Measurements from ENCODE around the gene RACGAP1. TPM values are rescaled to one million over a fixed set of nuclear protein-coding genes. Genes with fewer than 3 reads are reported as not detected.
A peak's percentile ranks its signal among the peaks of the same experiment; 100 is the strongest.

RACGAP1 gene
- total and polyA plus RNA-seq, 2 donors from 2014 or later = 5.0 to 7.7 TPM

DNA sequence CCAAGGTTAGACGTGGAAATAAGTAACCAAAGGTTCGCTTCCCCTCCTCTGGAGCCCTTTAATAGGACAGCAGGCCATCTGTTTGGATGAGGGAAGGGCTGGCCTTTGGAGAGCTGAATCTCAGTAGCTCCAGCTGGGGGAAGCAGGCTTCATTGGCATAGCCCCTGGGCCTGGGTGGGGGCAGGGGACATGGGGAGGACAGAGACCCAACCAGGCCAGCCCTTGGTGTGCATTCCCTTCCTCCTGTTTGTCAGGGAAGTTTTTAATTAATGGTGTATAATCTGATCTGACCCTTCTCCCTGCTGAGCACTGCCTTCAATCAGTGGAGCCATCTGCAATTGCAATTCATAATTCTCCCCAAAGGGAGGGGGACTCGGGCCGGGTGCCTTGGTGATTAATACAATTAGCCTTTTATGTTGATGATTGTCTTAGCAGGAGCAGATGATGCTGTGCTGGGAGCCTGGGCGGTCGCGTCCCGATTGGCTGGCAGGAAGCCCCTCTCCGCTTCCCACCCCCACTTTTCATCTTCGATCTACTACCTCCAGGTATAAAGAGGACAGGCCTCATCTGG is 46.2 kb downstream of the RACGAP1 start:
- no peaks in the 10 kb centered on the region for H3K27me3 ChIP-seq (ENCODE audit: control insufficient read depth, insufficient read depth, low read length)
- no peaks in the 10 kb centered on the region for H3K9me3 ChIP-seq (ENCODE audit: control insufficient read depth in 2 of 3, insufficient read depth in 1 of 3, low read length in 3 of 3)
- peak overlapping the region; percentile 41 to 43 for H3K27ac ChIP-seq (ENCODE audit: low read depth in 2 of 2, low read length in 2 of 2)
- H3K4me1 ChIP-seq (ENCODE audit: control insufficient read depth in 2 of 3, insufficient read depth in 2 of 3, low read depth in 1 of 3, low read length in 3 of 3) = peaks cover 0 to 25% (median 14%) of the 10 kb centered on the region in 3 donors
- H3K36me3 ChIP-seq (ENCODE audit: control insufficient read depth in 2 of 3, insufficient read depth in 3 of 3, low read length in 3 of 3) = no peaks in the 10 kb centered on the region
- FAIRE-seq = no peak
- no peak overlapping the region for H3K9ac ChIP-seq (ENCODE audit: low read length in 3 of 3)
- H3K4me3 ChIP-seq (ENCODE audit: low read length in 3 of 3) = no peak overlapping the region
- TF ChIP-seq, protein P1, sequence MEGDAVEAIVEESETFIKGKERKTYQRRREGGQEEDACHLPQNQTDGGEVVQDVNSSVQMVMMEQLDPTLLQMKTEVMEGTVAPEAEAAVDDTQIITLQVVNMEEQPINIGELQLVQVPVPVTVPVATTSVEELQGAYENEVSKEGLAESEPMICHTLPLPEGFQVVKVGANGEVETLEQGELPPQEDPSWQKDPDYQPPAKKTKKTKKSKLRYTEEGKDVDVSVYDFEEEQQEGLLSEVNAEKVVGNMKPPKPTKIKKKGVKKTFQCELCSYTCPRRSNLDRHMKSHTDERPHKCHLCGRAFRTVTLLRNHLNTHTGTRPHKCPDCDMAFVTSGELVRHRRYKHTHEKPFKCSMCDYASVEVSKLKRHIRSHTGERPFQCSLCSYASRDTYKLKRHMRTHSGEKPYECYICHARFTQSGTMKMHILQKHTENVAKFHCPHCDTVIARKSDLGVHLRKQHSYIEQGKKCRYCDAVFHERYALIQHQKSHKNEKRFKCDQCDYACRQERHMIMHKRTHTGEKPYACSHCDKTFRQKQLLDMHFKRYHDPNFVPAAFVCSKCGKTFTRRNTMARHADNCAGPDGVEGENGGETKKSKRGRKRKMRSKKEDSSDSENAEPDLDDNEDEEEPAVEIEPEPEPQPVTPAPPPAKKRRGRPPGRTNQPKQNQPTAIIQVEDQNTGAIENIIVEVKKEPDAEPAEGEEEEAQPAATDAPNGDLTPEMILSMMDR (IDR thresholded peaks at IDR 0.05; ENCODE audit: borderline replicate concordance, extremely low read depth, insufficient read depth) = no peak
- intact Hi-C loops (cut with DNase I) = no loop called here
- peak in 3 of 5 donors; percentile 49 to 72 (median 61) for DNase-seq

DNA sequence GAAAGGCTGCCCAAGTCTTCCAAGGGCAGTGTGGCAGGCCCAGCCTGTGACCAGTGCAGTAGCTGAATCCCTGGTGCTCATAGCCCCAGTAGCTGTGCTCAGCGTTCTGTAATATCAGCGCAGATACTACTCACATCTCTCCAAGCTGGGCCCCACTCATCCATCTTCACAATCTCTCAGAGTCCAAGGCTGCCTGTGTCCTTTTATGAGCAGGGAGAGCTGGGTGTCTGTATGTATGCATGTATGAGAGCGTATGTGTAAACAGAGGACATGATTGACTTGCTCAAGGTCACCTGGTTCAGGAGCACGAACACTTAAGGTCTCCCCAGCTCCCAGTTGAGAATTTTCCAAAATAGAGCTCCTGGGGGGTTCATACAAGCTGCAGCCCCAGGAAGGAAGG is 47.2 kb downstream of the RACGAP1 start:
- no peak overlapping the region for H3K4me3 ChIP-seq (ENCODE audit: low read length in 3 of 3)
- H3K36me3 ChIP-seq (ENCODE audit: control insufficient read depth in 2 of 3, insufficient read depth in 3 of 3, low read length in 3 of 3) = no peaks in the 10 kb centered on the region
- H3K9ac ChIP-seq (ENCODE audit: low read length in 3 of 3) = no peak overlapping the region
- intact Hi-C loops (cut with DNase I) = no loop called here
- no peaks in the 10 kb centered on the region for H3K9me3 ChIP-seq (ENCODE audit: control insufficient read depth in 2 of 3, insufficient read depth in 1 of 3, low read length in 3 of 3)
- FAIRE-seq (no peak), DNase-seq (no peak)
- no peak overlapping the region for H3K27ac ChIP-seq (ENCODE audit: low read depth in 2 of 2, low read length in 2 of 2)
- H3K27me3 ChIP-seq (ENCODE audit: control insufficient read depth, insufficient read depth, low read length) = no peaks in the 10 kb centered on the region
- TF ChIP-seq, protein P1 (IDR thresholded peaks at IDR 0.05; ENCODE audit: borderline replicate concordance, extremely low read depth, insufficient read depth) = no peak
- H3K4me1 ChIP-seq (ENCODE audit: control insufficient read depth in 2 of 3, insufficient read depth in 2 of 3, low read depth in 1 of 3, low read length in 3 of 3) = peaks cover 0 to 18% (median 17%) of the 10 kb centered on the region in 3 donors

DNA sequence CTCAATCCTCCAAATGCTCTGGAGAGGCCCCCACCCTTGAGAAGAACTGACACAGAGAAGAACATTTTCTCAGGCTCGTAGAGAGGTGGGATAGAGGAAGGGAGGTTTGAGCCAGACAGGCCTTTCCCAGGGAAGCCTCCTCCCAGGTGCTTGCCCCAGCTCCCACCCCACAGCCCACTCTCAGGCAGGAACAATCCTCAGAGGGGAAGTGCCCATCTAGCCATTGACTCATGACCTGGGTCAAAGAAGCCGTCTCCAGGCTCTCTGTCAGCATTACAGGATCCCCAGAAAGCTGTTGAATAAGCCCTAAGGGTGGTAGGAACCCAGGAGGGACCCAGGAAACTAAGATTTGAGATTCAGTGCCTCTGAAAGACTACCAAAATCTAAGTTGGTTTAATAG is 48.7 kb downstream of the RACGAP1 start:
- FAIRE-seq = no peak
- intact Hi-C loops (cut with DNase I) = no loop called here
- DNase-seq = no peak
- Histone ChIP-seq H3K4me3 (ENCODE audit: low read length in 3 of 3) (no peak overlapping the region), H3K27ac (ENCODE audit: low read depth in 2 of 2, low read length in 2 of 2) (no peak overlapping the region), H3K27me3 (ENCODE audit: control insufficient read depth, insufficient read depth, low read length) (no peaks in the 10 kb centered on the region), H3K9ac (ENCODE audit: low read length in 3 of 3) (no peak overlapping the region), H3K36me3 (ENCODE audit: control insufficient read depth in 2 of 3, insufficient read depth in 3 of 3, low read length in 3 of 3) (no peaks in the 10 kb centered on the region), H3K9me3 (ENCODE audit: control insufficient read depth in 2 of 3, insufficient read depth in 1 of 3, low read length in 3 of 3) (no peaks in the 10 kb centered on the region), H3K4me1 (ENCODE audit: control insufficient read depth in 2 of 3, insufficient read depth in 2 of 3, low read depth in 1 of 3, low read length in 3 of 3) (peaks cover 0 to 18% (median 14%) of the 10 kb centered on the region in 3 donors)
- TF ChIP-seq, protein P1 (IDR thresholded peaks at IDR 0.05; ENCODE audit: borderline replicate concordance, extremely low read depth, insufficient read depth) = no peak

DNA sequence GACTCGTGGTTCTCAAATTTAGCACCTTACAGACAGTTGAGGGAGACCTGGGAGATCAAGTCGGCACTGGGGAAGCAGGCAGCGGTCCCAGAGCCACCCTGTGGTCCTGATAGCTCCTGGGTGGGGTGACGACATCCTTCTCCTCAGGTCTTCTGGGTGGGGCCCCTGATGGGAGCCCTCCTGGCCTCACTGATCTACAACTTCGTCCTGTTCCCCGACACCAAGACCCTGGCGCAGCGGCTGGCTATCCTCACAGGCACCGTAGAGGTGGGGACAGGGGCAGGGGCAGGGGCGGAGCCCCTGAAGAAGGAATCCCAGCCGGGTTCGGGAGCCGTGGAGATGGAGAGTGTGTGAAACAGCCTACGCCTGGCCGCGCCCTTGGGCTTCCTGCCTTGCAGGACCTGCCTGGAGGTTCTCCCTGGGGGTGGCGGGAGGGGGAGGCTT is 50.0 kb downstream of the RACGAP1 start:
- H3K36me3 ChIP-seq (ENCODE audit: control insufficient read depth in 2 of 3, insufficient read depth in 3 of 3, low read length in 3 of 3) = no peaks in the 10 kb centered on the region
- H3K27ac ChIP-seq (ENCODE audit: low read depth in 2 of 2, low read length in 2 of 2) = no peak overlapping the region
- intact Hi-C loops (cut with DNase I) = no loop called here
- TF ChIP-seq, protein P1 (IDR thresholded peaks at IDR 0.05; ENCODE audit: borderline replicate concordance, extremely low read depth, insufficient read depth) = no peak
- H3K4me1 ChIP-seq (ENCODE audit: control insufficient read depth in 2 of 3, insufficient read depth in 2 of 3, low read depth in 1 of 3, low read length in 3 of 3) = peaks cover 0 to 12% (median 10%) of the 10 kb centered on the region in 3 donors
- no peaks in the 10 kb centered on the region for H3K27me3 ChIP-seq (ENCODE audit: control insufficient read depth, insufficient read depth, low read length)
- H3K9ac ChIP-seq (ENCODE audit: low read length in 3 of 3) = no peak overlapping the region
- peak in 1 of 5 donors; percentile 77 for DNase-seq
- no peaks in the 10 kb centered on the region for H3K9me3 ChIP-seq (ENCODE audit: control insufficient read depth in 2 of 3, insufficient read depth in 1 of 3, low read length in 3 of 3)
- H3K4me3 ChIP-seq (ENCODE audit: low read length in 3 of 3) = no peak overlapping the region
- no peak for FAIRE-seq

Measured in kidney (tissue), 14 donors.